ENCODE measurements around the gene TGFB1.
A peak's percentile ranks its signal among the peaks of the same experiment; 100 is the strongest.
"Not testable (repeated sequence)": the region's sequence is repeated elsewhere in the genome, so short reads cannot be mapped to it uniquely, and the experiment has no call there.

Gene TGFB1

GRCh38 chr19:41353466-41354342 lies at the start of gene TGFB1:
Gene TGFB1 (minus strand): TSS chr19:41353922. CDS start chr19:41353044, 878 bp downstream.
- peak; percentile 96 for DNase-seq (ENCODE audit: low spot score)

- no peak for DNase-seq (ENCODE audit: low spot score)
Observed at GRCh38 chr19:41402010-41402409, 48.3 kb upstream of the TGFB1 start.

DNA sequence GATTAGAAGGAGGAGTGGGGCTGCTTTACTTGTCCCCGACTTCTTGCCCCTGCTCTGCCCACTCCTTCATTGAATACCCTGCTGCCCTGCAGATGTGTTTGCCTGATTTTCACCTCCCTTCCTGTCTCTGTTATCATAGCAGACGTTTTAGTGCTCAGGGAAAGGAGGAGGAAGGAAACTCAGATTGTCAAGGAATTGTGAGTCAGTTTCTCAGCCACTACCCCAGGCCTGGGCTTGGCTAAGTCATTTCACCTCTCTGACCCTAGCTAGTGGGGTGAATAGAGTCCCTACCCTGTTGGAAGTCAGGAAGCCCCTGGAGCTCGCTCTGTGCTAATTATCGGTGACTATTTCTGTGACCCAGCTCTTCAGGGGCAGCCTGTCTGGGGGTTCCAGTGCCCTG lies 47.8 kb upstream of the TGFB1 start:
- no peak for DNase-seq (ENCODE audit: low spot score)

GRCh38 chr19:41399525-41399924 lies 45.8 kb upstream of the TGFB1 start:
- DNase-seq (ENCODE audit: low spot score) = no peak

DNA sequence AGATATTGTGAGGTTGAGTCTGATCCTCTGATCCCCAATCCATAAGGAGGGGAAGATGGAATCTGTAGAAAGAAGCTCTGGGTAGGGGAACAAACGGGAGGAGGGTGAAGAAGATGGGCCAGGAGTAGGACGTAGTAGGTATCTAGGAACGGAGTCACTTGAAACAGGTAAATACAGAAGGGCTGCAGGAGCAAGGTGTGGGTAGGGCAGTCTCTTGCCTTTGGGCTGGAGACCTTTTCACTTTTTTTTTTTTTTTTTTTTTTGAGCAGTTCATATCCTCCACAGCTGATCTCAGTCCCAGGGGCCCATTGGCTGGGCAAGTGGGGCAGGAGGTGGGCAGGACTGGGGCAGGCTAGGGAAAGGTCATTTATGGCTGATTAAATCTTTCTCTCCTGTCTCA lies 45.4 kb upstream of the TGFB1 start:
- DNase-seq (ENCODE audit: low spot score) = no peak

- no peak for DNase-seq (ENCODE audit: low spot score)
Observed at GRCh38 chr19:41398598-41398997, 44.9 kb upstream of the TGFB1 start.

- DNase-seq (ENCODE audit: low spot score) = no peak
Observed at GRCh38 chr19:41398050-41398418, 44.3 kb upstream of the TGFB1 start.

- DNase-seq (ENCODE audit: low spot score) = peak; percentile 100
Observed at GRCh38 chr19:41397086-41398049, 43.6 kb upstream of the TGFB1 start, which contains the start of the genes BCKDHA and EXOSC5. Gene BCKDHA (plus strand): TSS chr19:41397818. CDS start chr19:41397828, 10 bp downstream. Gene EXOSC5 (minus strand): TSS chr19:41397359. CDS start chr19:41397328, 31 bp downstream.

GRCh38 chr19:41395355-41395754 lies 41.6 kb upstream of the TGFB1 start:
- no peak for DNase-seq (ENCODE audit: low spot score)

- no peak for DNase-seq (ENCODE audit: low spot score)
Observed at GRCh38 chr19:41392775-41393174, 39.1 kb upstream of the TGFB1 start.

- no peak for DNase-seq (ENCODE audit: low spot score)
Observed at GRCh38 chr19:41391618-41392017, 37.9 kb upstream of the TGFB1 start.

DNA sequence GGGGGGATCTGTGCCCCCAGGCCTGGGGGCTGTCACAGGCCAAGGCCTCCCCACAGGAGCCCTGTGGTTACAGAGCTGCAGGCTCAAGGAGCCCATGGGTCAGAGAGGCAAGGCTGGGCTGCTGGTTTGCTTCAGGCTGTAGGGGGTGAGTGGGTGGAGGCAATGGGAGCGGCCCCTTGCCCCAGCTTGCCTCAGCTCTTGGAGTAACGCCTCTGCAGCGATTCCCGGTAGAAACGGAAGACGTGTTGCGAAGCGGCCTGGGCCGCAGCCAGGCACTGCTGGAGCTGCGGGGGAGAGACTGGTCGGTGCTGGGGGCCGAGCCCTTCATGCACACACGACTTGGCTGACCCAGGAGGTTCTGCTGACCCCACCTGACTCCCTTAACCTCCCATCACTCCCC lies 32.7 kb upstream of the TGFB1 start:
- no peak for DNase-seq (ENCODE audit: low spot score)

DNA sequence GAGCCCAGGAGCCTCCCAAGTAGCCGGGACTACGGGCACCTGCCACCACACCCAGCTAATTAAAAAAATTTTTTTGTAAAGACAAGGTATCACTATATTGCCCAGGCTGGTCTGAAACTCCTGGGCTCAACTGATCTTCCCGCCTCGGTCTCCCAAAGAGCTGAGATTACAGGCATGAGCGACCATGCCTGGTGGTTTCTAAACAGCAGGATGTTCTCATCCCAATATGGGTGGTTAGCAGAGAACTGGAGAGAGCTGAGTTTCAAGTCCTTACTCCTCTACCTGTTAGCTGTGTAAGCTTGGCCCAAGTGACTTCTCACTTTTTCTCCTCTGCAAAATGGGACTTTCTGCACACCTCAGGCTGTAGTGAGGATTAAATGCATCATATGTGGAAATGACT lies 30.6 kb upstream of the TGFB1 start:
- DNase-seq (ENCODE audit: low spot score) = no peak

- DNase-seq (ENCODE audit: low spot score) = not testable (repeated sequence)
Observed at GRCh38 chr19:41381536-41381935, 27.8 kb upstream of the TGFB1 start.

DNA sequence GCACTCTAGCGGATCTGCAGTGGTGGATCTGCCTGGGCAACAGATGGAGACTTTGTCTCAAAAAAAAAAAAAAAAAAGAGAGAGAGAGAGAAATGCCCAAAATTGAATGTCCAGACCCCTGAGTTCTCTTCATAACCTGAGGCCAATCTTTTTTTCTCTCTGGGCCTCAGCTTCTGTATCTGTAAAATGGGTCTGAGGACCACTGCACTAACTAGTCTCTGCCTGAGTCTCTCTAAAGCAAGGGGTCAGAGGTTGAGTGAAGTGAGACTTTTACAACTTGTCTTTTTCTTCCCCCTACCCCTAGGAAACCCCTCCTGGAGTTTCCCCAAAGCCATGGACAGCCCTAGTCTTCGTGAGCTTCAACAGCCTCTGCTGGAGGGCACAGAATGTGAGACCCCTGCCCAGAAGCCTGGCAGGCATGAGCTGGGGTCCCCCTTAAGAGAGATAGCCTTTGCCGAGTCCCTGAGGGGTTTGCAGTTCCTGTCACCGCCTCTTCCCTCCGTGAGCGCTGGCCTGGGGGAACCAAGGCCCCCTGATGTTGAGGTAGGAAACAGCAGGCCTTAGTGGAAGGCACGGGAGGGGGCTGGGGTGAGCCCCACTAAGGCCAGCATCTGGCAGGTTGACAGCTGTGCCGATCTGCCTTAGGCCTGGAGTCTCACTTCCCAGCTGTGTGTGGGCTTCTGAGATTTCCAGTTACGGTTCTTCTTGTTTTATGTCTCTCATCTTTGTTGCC lies 24.4 kb upstream of the TGFB1 start:
- no peak for DNase-seq (ENCODE audit: low spot score)

DNA sequence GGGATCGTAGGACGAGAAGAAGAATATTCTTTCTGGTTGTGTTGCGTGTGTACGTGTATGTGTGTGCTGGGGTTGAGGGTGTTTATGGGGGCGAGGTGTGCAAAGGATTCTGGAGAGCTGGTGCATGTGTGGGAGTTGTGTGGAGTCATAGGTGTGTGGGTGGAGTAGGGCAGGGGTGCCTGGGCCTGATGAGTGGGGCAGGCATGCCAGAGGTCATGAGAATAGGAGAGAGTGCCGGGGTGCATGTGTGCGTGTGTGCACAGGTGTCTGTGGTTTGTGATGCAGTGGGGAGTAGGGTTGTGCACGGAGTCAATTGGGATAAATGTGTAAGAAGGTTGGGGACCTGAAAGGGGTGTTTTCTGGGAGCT lies 23.3 kb upstream of the TGFB1 start:
- DNase-seq (ENCODE audit: low spot score) = no peak

DNA sequence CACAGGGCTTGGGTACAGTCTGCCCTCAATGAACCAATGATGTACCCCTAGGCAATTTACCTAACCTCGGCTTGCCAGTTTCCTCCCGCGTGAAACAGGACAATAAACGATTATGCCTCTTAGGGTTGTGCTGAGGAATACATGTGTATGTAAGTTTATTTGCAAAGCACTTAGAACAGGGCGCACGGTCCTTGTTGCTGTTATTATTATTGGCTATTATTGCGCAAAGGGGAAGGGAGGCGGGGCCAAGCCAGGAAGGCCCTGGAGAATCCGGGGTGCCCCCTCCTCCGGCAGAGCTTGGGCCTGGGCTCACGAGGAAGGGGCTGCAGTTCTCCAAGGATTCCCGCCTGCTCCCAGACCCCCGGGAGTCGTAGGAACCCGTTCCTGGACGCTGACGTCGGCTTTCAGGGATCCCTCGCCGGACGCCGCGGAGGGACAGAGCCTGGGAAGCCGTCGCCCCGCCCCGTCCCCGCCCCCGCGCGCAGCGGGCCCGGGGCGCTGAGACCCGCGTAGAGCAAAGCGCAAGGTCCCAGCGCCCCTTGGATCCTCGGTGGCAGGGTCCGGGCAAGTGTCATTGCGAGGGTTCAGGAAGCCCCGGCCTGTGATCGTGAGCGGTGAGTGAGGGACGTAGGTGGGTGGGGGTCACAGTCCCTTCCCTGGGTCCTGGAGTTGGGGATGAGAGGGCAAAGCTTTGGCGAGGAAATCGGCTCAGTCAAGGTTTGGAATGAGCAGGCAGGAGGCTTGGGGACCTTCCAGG lies 22.7 kb upstream of the TGFB1 start, which contains the start of gene TMEM91:
TMEM91 (plus strand) TSS at position 293 of the 757 bp plus-strand sequence. CDS start 1,777 bp downstream, outside the sequence.
- no peak for DNase-seq (ENCODE audit: low spot score)

GRCh38 chr19:41373993-41374392 lies 20.3 kb upstream of the TGFB1 start:
- DNase-seq (ENCODE audit: low spot score) = no peak

GRCh38 chr19:41372501-41372900 lies 18.8 kb upstream of the TGFB1 start:
- DNase-seq (ENCODE audit: low spot score) = no peak

- no peak for DNase-seq (ENCODE audit: low spot score)
Observed at GRCh38 chr19:41371541-41371940, 17.8 kb upstream of the TGFB1 start.

DNA sequence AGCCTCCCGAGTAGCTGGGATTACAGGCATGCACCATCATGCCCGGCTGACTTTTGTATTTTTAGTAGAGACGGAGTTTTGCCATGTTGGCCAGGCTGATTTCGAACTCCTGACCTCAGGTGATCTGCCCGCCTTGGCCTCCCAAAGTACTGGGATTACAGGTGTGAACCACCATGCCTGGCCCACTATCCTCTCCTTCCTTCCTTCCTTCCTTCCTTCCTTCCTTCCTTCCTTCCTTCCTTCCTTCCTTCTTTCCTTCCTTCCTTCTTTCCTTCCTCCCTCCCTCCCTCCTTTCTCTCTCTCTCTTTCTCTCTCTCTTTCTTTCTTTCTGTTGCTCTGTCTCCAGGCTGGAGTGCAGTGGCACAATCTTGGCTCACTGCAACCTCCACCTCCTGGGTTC lies 17.4 kb upstream of the TGFB1 start:
- not testable (repeated sequence) for DNase-seq (ENCODE audit: low spot score)
